HepG2 (cell line): Measurements from ENCODE around the gene APOLD1. TPM values are rescaled to one million over a fixed set of nuclear protein-coding genes. Genes with fewer than 3 reads are reported as not detected.

Experiments
- CTCF ChIP-seq: sonication (generic); formaldehyde crosslinking; IDR thresholded peaks from 2 replicates; pipeline ENCODE4 v1.5.0; 2020; ENCODE audit warnings: mild to moderate bottlenecking, missing genetic modification reagents, moderate library complexity
- DPF2 ChIP-seq: sonication (generic); formaldehyde crosslinking; IDR thresholded peaks from 2 replicates; pipeline ENCODE4 v1.4.0; 2020; ENCODE audit warnings: mild to moderate bottlenecking, low read depth, missing genetic modification reagents, borderline replicate concordance
- ELF1 ChIP-seq: sonication (generic); formaldehyde crosslinking; IDR thresholded peaks from 2 replicates; pipeline ENCODE4 v1.4.0; 2020; ENCODE audit warnings: missing genetic modification reagents
- EZH2 ChIP-seq: conservative IDR thresholded peaks from 2 replicates; pipeline ENCODE4 v1.6.1; 2012; ENCODE audit warnings: mild to moderate bottlenecking, low read depth, low read length, moderate library complexity
- FOXJ3 ChIP-seq: sonication (generic); formaldehyde crosslinking; IDR thresholded peaks from 2 replicates; pipeline ENCODE4 v1.4.0; 2020; ENCODE audit warnings: missing genetic modification reagents, mild to moderate bottlenecking, borderline replicate concordance
- GATAD2A ChIP-seq: IDR thresholded peaks from 2 replicates; pipeline ENCODE4 v1.6.1; 2016
- KDM1A ChIP-seq: IDR thresholded peaks from 2 replicates; pipeline ENCODE4 v1.6.1; 2016; ENCODE audit warnings: missing compliant biosample characterization
- MBD4 ChIP-seq: IDR thresholded peaks from 2 replicates; pipeline ENCODE4 v1.6.1; 2012; ENCODE audit warnings: low read length, inconsistent platforms, borderline replicate concordance
- MEF2D ChIP-seq: sonication (generic); formaldehyde crosslinking; IDR thresholded peaks from 2 replicates; pipeline ENCODE4 v1.5.1; 2020; ENCODE audit warnings: mild to moderate bottlenecking, missing genetic modification reagents
- POLR2A ChIP-seq, 2 experiments: IDR thresholded peaks; 2 replicates each; pipeline ENCODE4 v1.6.1; 2011; ENCODE audit warnings: low read depth in 2 of 2, low read length in 2 of 2, mild to moderate bottlenecking in 1 of 2, moderate library complexity in 1 of 2; ENCODE audit not compliant: insufficient read depth in 1 of 2
- RARA ChIP-seq: IDR thresholded peaks from 2 replicates; pipeline ENCODE4 v1.6.1; 2016; ENCODE audit warnings: missing genetic modification reagents, missing compliant biosample characterization
- SIN3A ChIP-seq: IDR thresholded peaks from 2 replicates; pipeline ENCODE4 v1.6.1; 2011; ENCODE audit warnings: low read depth, mild to moderate bottlenecking, control low read depth, low read length, borderline replicate concordance
- SYNCRIP ChIP-seq: fragments of 200-400 bp; formaldehyde crosslinking; IDR thresholded peaks from 2 replicates; pipeline ENCODE4 v1.6.1; 2018; ENCODE audit warnings: mild to moderate bottlenecking, low read depth, low read length; ENCODE audit not compliant: insufficient read depth
- TCF7L2 ChIP-seq: IDR thresholded peaks from 2 replicates; pipeline ENCODE4 v1.6.1; 2011; ENCODE audit warnings: mild to moderate bottlenecking, low read depth, low read length, moderate library complexity
- THAP11 ChIP-seq: IDR thresholded peaks from 2 replicates; pipeline ENCODE4 v1.6.1; 2016; ENCODE audit warnings: missing biosample characterization, missing genetic modification reagents
- ZBTB10 ChIP-seq: sonication (generic); formaldehyde crosslinking; IDR thresholded peaks from 2 replicates; pipeline ENCODE4 v1.4.0; 2020; ENCODE audit warnings: missing genetic modification reagents, borderline replicate concordance
- ZBTB26 ChIP-seq: IDR thresholded peaks from 2 replicates; pipeline ENCODE4 v1.6.1; 2016; ENCODE audit warnings: missing compliant biosample characterization, missing genetic modification reagents, borderline replicate concordance
- ZFP90 ChIP-seq: sonication (generic); formaldehyde crosslinking; IDR thresholded peaks from 2 replicates; pipeline ENCODE4 v1.8.0; 2022; ENCODE audit warnings: missing genetic modification reagents, mild to moderate bottlenecking, inconsistent platforms, borderline replicate concordance
- ZGPAT ChIP-seq: IDR thresholded peaks from 2 replicates; pipeline ENCODE4 v1.6.1; 2016; ENCODE audit warnings: mild to moderate bottlenecking
- ZMAT5 ChIP-seq: sonication (generic); formaldehyde crosslinking; IDR thresholded peaks from 2 replicates; pipeline ENCODE4 v1.5.0; 2020; ENCODE audit warnings: mild to moderate bottlenecking, low read depth, missing genetic modification reagents, borderline replicate concordance
- ZNF205 ChIP-seq: IDR thresholded peaks from 2 replicates; pipeline ENCODE4 v1.6.1; 2018; ENCODE audit warnings: missing biosample characterization, missing genetic modification reagents
- ZNF24 ChIP-seq: fragments of 450-650 bp; IDR thresholded peaks from 2 replicates; pipeline ENCODE4 v1.6.1; 2017; ENCODE audit warnings: antibody characterized with exemption, mild to moderate bottlenecking
- ZNF557 ChIP-seq: sonication (generic); formaldehyde crosslinking; IDR thresholded peaks from 2 replicates; pipeline ENCODE4 v1.4.0; 2020; ENCODE audit warnings: missing genetic modification reagents
- polyA plus RNA-seq, 8 experiments: library from polyadenylated mRNA; depleted of rRNA in 3 of 8; stranded (reverse) in 7 of 8; unstranded in 1 of 8; fragments of >200 nt; fragmentation: Illumina TruSeq in 4 of 8; extraction: Trizol in 4 of 8; gene quantifications; 2 replicates each; pipeline versions ENCODE4 v1.2.1 to v1.2.3, GENCODE V29; 2011 to 2016; ENCODE audit warnings: low read depth in 4 of 8, missing spikeins in 1 of 8, mixed read lengths in 1 of 8; ENCODE audit not compliant: insufficient read depth in 1 of 8
- total RNA-seq, 5 experiments: library from RNA; depleted of rRNA; stranded (reverse); fragments of >200 nt; fragmentation: Illumina TruSeq; extraction: Trizol; gene quantifications; 2 replicates each; pipeline ENCODE4 v1.2.3, GENCODE V29; 2016; ENCODE audit warnings: low read depth in 1 of 5

Gene APOLD1
- total and polyA plus RNA-seq, 2 of the 13 experiments (the other 11 are each of a cell fraction or from before 2014, with no cell fraction given), result 0.20 to 0.84 TPM

- 0 out of 2 replicates have a peak, but pooled peaks have one; percentile 64 for TF ChIP-seq ZBTB10 (CRISPR knock-in tag)
- 0 out of 2 replicates have a peak, but pooled peaks have one; percentile 13 for TF ChIP-seq GATAD2A (CRISPR knock-in tag)
- TF ChIP-seq KDM1A (CRISPR knock-in tag), result no peak
- no peak for TF ChIP-seq ELF1
- TF ChIP-seq POLR2A (IDR thresholded peaks at IDR 0.05; ENCODE audit: insufficient read depth in 1 of 2, low read depth in 2 of 2, low read length in 2 of 2), result peak in 1 of 2 experiments; percentile 50; a peak in 2 of 4 replicates
- TF ChIP-seq THAP11 (CRISPR knock-in tag), result peak; percentile 68
- TF ChIP-seq CTCF, result no peak
- no peak for TF ChIP-seq ZMAT5 (CRISPR knock-in tag)
- TF ChIP-seq MEF2D (CRISPR knock-in tag), result no peak
- no peak for TF ChIP-seq TCF7L2
- no peak for TF ChIP-seq ZNF24
- TF ChIP-seq ZNF205 (CRISPR knock-in tag), result 0 out of 2 replicates have a peak, but pooled peaks have one; percentile 15
- peak; percentile 79; the same call in 1 of the 2 replicates for TF ChIP-seq ZNF557 (CRISPR knock-in tag)
- TF ChIP-seq FOXJ3 (CRISPR knock-in tag), result no peak
- no peak for TF ChIP-seq ZBTB26
- no peak for TF ChIP-seq SIN3A
- TF ChIP-seq EZH2, result no peak
- no peak for TF ChIP-seq MBD4
- peak; percentile 38; the same call in 1 of the 2 replicates for TF ChIP-seq ZFP90 (CRISPR knock-in tag)
- TF ChIP-seq RARA (CRISPR knock-in tag), result no peak
- TF ChIP-seq ZGPAT, result peak; percentile 51; the same call in 1 of the 2 replicates
- no peak for TF ChIP-seq DPF2
- TF ChIP-seq SYNCRIP, result no peak
These were observed 1.5 kb downstream of the APOLD1 start (continued) for GRCh38 chr12:12786706-12787601.
